Measurements from ENCODE around the gene KIAA0040.

- TF ChIP-seq CTCF (IDR thresholded peaks at IDR 0.05): no peak
- TF ChIP-seq POLR2A (IDR thresholded peaks at IDR 0.05): no peak
Observed at GRCh38 chr1:175124861-175125260, 67.7 kb downstream of the KIAA0040 start.
